Common myeloid progenitor, CD34-positive (primary cell): ENCODE data around the gene TTC34.

Source experiments
- CTCF ChIA-PET: fragments of 350-600 bp; sonication (Branson Sonifier 250); formaldehyde crosslinking; loops from one replicate; lab custom pipeline; 2021; ENCODE audit warnings: antibody characterized with exemption; lab: Charles Lee
- POLR2A ChIA-PET: fragments of 350-600 bp; sonication (Branson Sonifier 250); formaldehyde crosslinking; loops from one replicate; lab custom pipeline; 2021; ENCODE audit warnings: antibody characterized with exemption; lab: Charles Lee
- DNase-seq, 3 donors: peaks; one replicate each; pipeline versions ENCODE4 v3.0.0 to v3.0.0-alpha.2; 2013
- H3K27ac ChIP-seq, 2 experiments: 1 replicate in 1 of 2; 2 replicates in 1 of 2; pipeline ENCODE4 v1.7.0; 2013; ENCODE audit warnings: inconsistent platforms in 2 of 2, low read length in 2 of 2, mild to moderate bottlenecking in 2 of 2, low read depth in 1 of 2, moderate library complexity in 1 of 2; ENCODE audit not compliant: severe bottlenecking in 2 of 2, insufficient read depth in 1 of 2, poor library complexity in 1 of 2
- H3K27me3 ChIP-seq, 5 experiments: replicated peaks in 2 of 5; 1 replicate in 3 of 5; 2 replicates in 2 of 5; pipeline versions ENCODE4 v1.6.1 to v1.7.0; 2013; ENCODE audit warnings: low read length in 4 of 5, mild to moderate bottlenecking in 2 of 5, moderate library complexity in 2 of 5, inconsistent platforms in 1 of 5; ENCODE audit not compliant: insufficient read depth in 5 of 5, control insufficient read depth in 4 of 5
- H3K36me3 ChIP-seq, 4 experiments: 1 replicate in 2 of 4; 2 replicates in 2 of 4; pipeline versions ENCODE4 v1.6.1 to v1.7.0; 2013; ENCODE audit warnings: low read length in 3 of 4, control low read depth in 1 of 4, mild to moderate bottlenecking in 1 of 4; ENCODE audit not compliant: control insufficient read depth in 4 of 4, insufficient read depth in 4 of 4
- H3K4me1 ChIP-seq, 4 experiments: 1 replicate in 3 of 4; 2 replicates in 1 of 4; pipeline versions ENCODE4 v1.6.1 to v1.7.1; 2013; ENCODE audit warnings: low read length in 3 of 4, mild to moderate bottlenecking in 3 of 4, control low read depth in 1 of 4, inconsistent platforms in 1 of 4, moderate library complexity in 1 of 4; ENCODE audit not compliant: control insufficient read depth in 4 of 4, insufficient read depth in 4 of 4; ENCODE audit errors: control extremely low read depth in 1 of 4
- H3K4me3 ChIP-seq, 7 experiments: 1 replicate in 4 of 7; 2 replicates in 3 of 7; pipeline versions ENCODE4 v1.5.1 to v1.7.0; 2013; ENCODE audit warnings: mild to moderate bottlenecking in 7 of 7, low read length in 6 of 7, moderate library complexity in 6 of 7, inconsistent platforms in 2 of 7, low read depth in 2 of 7, control low read depth in 1 of 7; ENCODE audit not compliant: insufficient read depth in 4 of 7, control insufficient read depth in 1 of 7; ENCODE audit errors: extremely low read depth in 1 of 7
- H3K9me3 ChIP-seq, 5 experiments: 1 replicate in 4 of 5; 2 replicates in 1 of 5; pipeline versions ENCODE4 v1.6.1 to v1.7.1; 2013; ENCODE audit warnings: low read length in 4 of 5, mild to moderate bottlenecking in 2 of 5, inconsistent platforms in 1 of 5, low read depth in 1 of 5, moderate library complexity in 1 of 5; ENCODE audit not compliant: control insufficient read depth in 4 of 5, insufficient read depth in 2 of 5; ENCODE audit errors: control extremely low read depth in 1 of 5
- WGBS: methylation state at CpG from one replicate; pipeline ENCODE4 v1.1.5; 2013; ENCODE audit not compliant: insufficient coverage; 5-methylcytosine and 5-hydroxymethylcytosine counted together

TTC34 gene

GRCh38 chr1:2837823-2838222, 36.3 kb upstream of the TTC34 start:
- no peak overlapping the region for H3K27ac ChIP-seq
- no peaks in the 10 kb centered on the region for H3K27me3 ChIP-seq
- H3K4me3 ChIP-seq, result no peak overlapping the region
- CTCF ChIA-PET, result interaction anchor here (12.9 kb wide), 1 partner anchor 14 kb away, joined by 83 read pairs; no protein-coding TSS in a partner anchor
- DNase-seq, result no peak
- peaks cover 0 to 2% (median 0%) of the 10 kb centered on the region in 5 experiments for H3K9me3 ChIP-seq
- H3K36me3 ChIP-seq, result no peaks in the 10 kb centered on the region
- 98% methylated on average over 12 of the region's 12 CpGs for WGBS
- peaks cover 0 to 20% (median 16%) of the 10 kb centered on the region in 4 experiments for H3K4me1 ChIP-seq
- POLR2A ChIA-PET, result no interaction called here

DNA sequence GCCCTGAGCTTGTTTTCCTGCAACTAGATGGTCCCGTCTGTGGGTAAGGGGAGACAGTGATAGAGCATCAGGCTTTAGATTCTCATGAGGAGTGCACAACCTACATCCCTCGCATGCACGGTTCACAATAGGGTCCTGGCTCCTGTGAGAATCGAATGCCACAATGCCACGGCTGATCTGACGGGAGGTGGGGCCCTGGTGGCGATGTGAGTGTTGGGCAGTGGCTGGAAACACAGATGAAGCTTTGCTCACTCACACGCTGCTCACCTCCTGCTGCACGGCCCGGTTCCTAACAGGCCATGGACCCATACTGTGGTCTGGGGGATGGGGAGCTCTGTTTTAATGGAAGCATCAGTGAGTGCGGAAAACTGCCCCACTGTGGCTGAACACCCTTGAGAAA, 35.8 kb upstream of the TTC34 start:
- whole genome bisulfite sequencing, result 88% methylated on average over 10 of the region's 11 CpGs
- no peak overlapping the region for H3K27ac ChIP-seq
- H3K36me3 ChIP-seq, result no peaks in the 10 kb centered on the region
- H3K27me3 ChIP-seq, result no peaks in the 10 kb centered on the region
- H3K4me1 ChIP-seq, result peaks cover 0 to 20% (median 16%) of the 10 kb centered on the region in 4 experiments
- ChIA-PET CTCF (interaction anchor here (12.9 kb wide), 1 partner anchor 13 kb away, joined by 83 read pairs; no protein-coding TSS in a partner anchor), POLR2A (no interaction called here)
- H3K4me3 ChIP-seq, result no peak overlapping the region
- no peak for DNase-seq
- peaks cover 0 to 2% (median 0%) of the 10 kb centered on the region in 5 experiments for H3K9me3 ChIP-seq

DNA sequence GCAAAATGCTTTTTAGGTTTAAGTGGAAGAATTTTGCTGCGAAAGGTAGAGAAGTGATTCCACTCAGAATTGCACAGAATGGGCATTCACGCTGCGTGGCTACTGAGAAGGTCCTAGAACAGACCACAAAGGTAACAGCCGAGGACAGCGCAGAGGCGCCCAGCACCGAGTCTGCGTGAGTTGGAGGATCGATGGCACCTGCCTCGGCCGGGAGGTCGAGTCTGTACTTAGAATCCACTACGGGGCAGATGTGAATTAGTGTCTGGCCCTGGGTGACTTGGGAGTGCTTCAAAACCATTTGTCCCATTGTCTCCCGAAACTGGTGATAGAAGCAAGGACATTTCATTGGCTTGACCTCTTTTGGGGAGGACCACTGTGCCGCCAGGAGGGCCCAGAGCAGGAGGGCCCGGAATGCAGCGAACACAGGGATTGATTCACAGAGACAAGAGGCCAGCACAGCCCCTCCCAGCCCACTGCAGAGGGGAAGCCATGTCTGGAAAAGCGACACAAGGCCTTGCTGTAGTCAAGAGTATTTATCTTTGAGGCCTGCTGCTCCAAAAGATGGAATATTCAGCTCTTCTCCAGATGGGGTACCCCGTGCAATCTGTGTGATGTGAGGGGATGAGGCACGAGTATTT, 35.0 kb upstream of the TTC34 start:
- H3K9me3 ChIP-seq, result peaks cover 0 to 6% (median 0%) of the 10 kb centered on the region in 5 experiments
- peaks cover 0 to 20% (median 16%) of the 10 kb centered on the region in 4 experiments for H3K4me1 ChIP-seq
- no peaks in the 10 kb centered on the region for H3K36me3 ChIP-seq
- ChIA-PET POLR2A (no interaction called here), CTCF (interaction anchor here (0.6 to 12.9 kb wide), 2 partner anchors 13 to 785 kb away, joined by 4 to 83 read pairs; no protein-coding TSS in a partner anchor)
- no peak overlapping the region for H3K27ac ChIP-seq
- 97% methylated on average over 19 of the region's 20 CpGs for WGBS
- H3K4me3 ChIP-seq, result no peak overlapping the region
- no peak for DNase-seq
- H3K27me3 ChIP-seq, result no peaks in the 10 kb centered on the region

GRCh38 chr1:2835650-2836159, 34.2 kb upstream of the TTC34 start:
- Histone ChIP-seq H3K27ac (no peak overlapping the region), H3K9me3 (peaks cover 0 to 6% (median 0%) of the 10 kb centered on the region in 5 experiments), H3K4me1 (peaks cover 0 to 13% (median 12%) of the 10 kb centered on the region in 4 experiments), H3K27me3 (no peaks in the 10 kb centered on the region), H3K4me3 (no peak overlapping the region), H3K36me3 (no peaks in the 10 kb centered on the region)
- DNase-seq, result no peak
- CTCF ChIA-PET, result interaction anchor here (12.9 kb wide), 1 partner anchor 12 kb away, joined by 83 read pairs; no protein-coding TSS in a partner anchor
- WGBS, result 93% methylated on average over 3 of the region's 10 CpGs
- POLR2A ChIA-PET, result no interaction called here

GRCh38 chr1:2834741-2835564, 33.5 kb upstream of the TTC34 start:
- Histone ChIP-seq H3K36me3 (no peaks in the 10 kb centered on the region), H3K9me3 (peaks cover 0 to 6% (median 0%) of the 10 kb centered on the region in 5 experiments), H3K27ac (no peak overlapping the region), H3K4me3 (no peak overlapping the region), H3K27me3 (no peaks in the 10 kb centered on the region), H3K4me1 (peaks cover 0 to 6% (median 5%) of the 10 kb centered on the region in 4 experiments)
- POLR2A ChIA-PET, result no interaction called here
- CTCF ChIA-PET, result interaction anchor here (12.9 kb wide), 1 partner anchor 11 kb away, joined by 83 read pairs; no protein-coding TSS in a partner anchor
- no peak for DNase-seq
- WGBS, result 91% methylated on average over 24 of the region's 27 CpGs

- Histone ChIP-seq H3K9me3 (peaks cover 0 to 6% (median 0%) of the 10 kb centered on the region in 5 experiments), H3K36me3 (no peaks in the 10 kb centered on the region), H3K4me1 (no peaks in the 10 kb centered on the region), H3K27ac (no peak overlapping the region), H3K4me3 (no peak overlapping the region), H3K27me3 (no peaks in the 10 kb centered on the region)
- CTCF ChIA-PET, result interaction anchor here (12.9 kb wide), 1 partner anchor 10 kb away, joined by 83 read pairs; no protein-coding TSS in a partner anchor
- no peak for DNase-seq
- POLR2A ChIA-PET, result no interaction called here
- 97% methylated on average over 12 of the region's 15 CpGs for WGBS
These were observed 32.6 kb upstream of the TTC34 start for GRCh38 chr1:2834146-2834475.
